A549 (cell line): ENCODE results near the gene TGFBRAP1. TPM values are rescaled to one million over a fixed set of nuclear protein-coding genes. Genes with fewer than 3 reads are reported as not detected.
A peak's percentile ranks its signal among the peaks of the same experiment; 100 is the strongest.
"Not testable (repeated sequence)": the region's sequence is repeated elsewhere in the genome, so short reads cannot be mapped to it uniquely, and the experiment has no call there.

Experiments
- ATAC-seq, 2 experiments: fragments of 200-7000 bp in 1 of 2; fragments of >200 bp in 1 of 2; cut with Nextera tagmentation in 1 of 2; cut with Tn5 transposase in 1 of 2; 3 replicates each; pipeline versions ENCODE4 v1.8.0 to v1.9.1; 2018 to 2020; ENCODE audit warnings: mild to moderate bottlenecking in 1 of 2, moderate library complexity in 1 of 2
- CTCF ChIA-PET: fragments of 300-600 bp; sonication (Branson Sonifier 250); formaldehyde crosslinking; extraction: SDS; loops from one replicate; lab custom pipeline; 2021; ENCODE audit warnings: antibody characterized with exemption, inconsistent platforms; lab: Yijun Ruan, JAX
- POLR2A ChIA-PET: fragments of 350-600 bp; formaldehyde crosslinking; extraction: SDS; loops from one replicate; lab custom pipeline; 2021; ENCODE audit warnings: antibody characterized with exemption, inconsistent platforms; lab: Yijun Ruan, JAX
- DNase-seq, 2 experiments: peaks; one replicate each; pipeline versions ENCODE4 v3.0.0 to v3.0.0-alpha.2; 2011 to 2016; ENCODE audit warnings: low read depth in 1 of 2, low spot score in 1 of 2
- FAIRE-seq: peaks from 2 replicates; lab custom pipeline; 2011; peaks lifted over from hg19 to GRCh38; lab: Jason Lieb, UNC
- H3K27ac ChIP-seq, 2 experiments: fragments of >200 bp; sonication (Bioruptor Twin); formaldehyde crosslinking; 3 replicates each; pipeline ENCODE4 v1.5.1; 2016 to 2017
- H3K4me1 ChIP-seq: fragments of >200 bp; sonication (Bioruptor Twin); formaldehyde crosslinking; 3 replicates; pipeline ENCODE4 v1.6.1; 2016
- H3K4me2 ChIP-seq: fragments of >200 bp; sonication (Bioruptor Twin); formaldehyde crosslinking; 3 replicates; pipeline ENCODE4 v1.6.1; 2016
- H3K4me3 ChIP-seq: fragments of >200 bp; sonication (Bioruptor Twin); formaldehyde crosslinking; 3 replicates; pipeline ENCODE4 v1.5.1; 2016
- H3K9me3 ChIP-seq: fragments of >200 bp; sonication (Bioruptor Twin); formaldehyde crosslinking; 3 replicates; pipeline ENCODE4 v1.6.1; 2016
- CBX8 ChIP-seq: fragments of 200-600 bp; sonication (generic); IDR thresholded peaks from 2 replicates; pipeline ENCODE4 v1.6.1; 2016
- CEBPB ChIP-seq, 2 experiments: fragments of >200 bp in 1 of 2; sonication (Bioruptor Twin) in 1 of 2; formaldehyde crosslinking in 1 of 2; IDR thresholded peaks; 2 replicates each; pipeline ENCODE4 v1.6.1; 2012 to 2016
- EHF ChIP-seq: fragments of 250-450 bp; sonication (Bioruptor Pico); IDR thresholded peaks from 2 replicates; pipeline ENCODE4 v1.5.0; 2020; ENCODE audit warnings: mild to moderate bottlenecking
- EHMT2 ChIP-seq: fragments of 200-600 bp; sonication (generic); IDR thresholded peaks from 2 replicates; pipeline ENCODE4 v1.6.1; 2016; ENCODE audit warnings: antibody characterized with exemption, low read depth, mild to moderate bottlenecking, moderate library complexity
- HDAC2 ChIP-seq: fragments of 200-600 bp; sonication (generic); IDR thresholded peaks from 2 replicates; pipeline ENCODE4 v1.6.1; 2016
- HOXA7 ChIP-seq: fragments of 250-450 bp; sonication (Bioruptor Pico); IDR thresholded peaks from 2 replicates; pipeline ENCODE4 v1.5.0; 2020; ENCODE audit warnings: mild to moderate bottlenecking, moderate library complexity
- HOXB13 ChIP-seq: fragments of 250-450 bp; sonication (Bioruptor Pico); IDR thresholded peaks from 2 replicates; pipeline ENCODE4 v1.5.0; 2020; ENCODE audit warnings: low read depth, mild to moderate bottlenecking, moderate library complexity
- KDM1A ChIP-seq: fragments of 200-600 bp; sonication (generic); IDR thresholded peaks from 2 replicates; pipeline ENCODE4 v1.6.1; 2016; ENCODE audit warnings: low read depth, mild to moderate bottlenecking
- MYC ChIP-seq: IDR thresholded peaks from 2 replicates; pipeline ENCODE4 v1.6.1; 2012; ENCODE audit warnings: mild to moderate bottlenecking, inconsistent platforms, low read length, improper control_type of control experiment, borderline replicate concordance
- NFE2L2 ChIP-seq: fragments of 150-350 bp; conservative IDR thresholded peaks from 2 replicates; pipeline ENCODE4 v1.6.1; 2014; ENCODE audit warnings: low read length
- NPAS2 ChIP-seq: fragments of 250-450 bp; sonication (Bioruptor Pico); IDR thresholded peaks from 2 replicates; pipeline ENCODE4 v1.8.0; 2022; ENCODE audit warnings: mild to moderate bottlenecking, moderate library complexity, borderline replicate concordance
- PHF8 ChIP-seq: fragments of 200-600 bp; sonication (generic); IDR thresholded peaks from 2 replicates; pipeline ENCODE4 v1.6.1; 2016; ENCODE audit warnings: low read depth, mild to moderate bottlenecking, antibody characterized with exemption, moderate library complexity, borderline replicate concordance
- RAD21 ChIP-seq, 2 experiments: fragments of >200 bp in 1 of 2; sonication (Bioruptor Twin) in 1 of 2; formaldehyde crosslinking in 1 of 2; IDR thresholded peaks in 1 of 2; conservative IDR thresholded peaks in 1 of 2; 2 replicates in 1 of 2; 3 replicates in 1 of 2; pipeline ENCODE4 v1.6.1; 2012 to 2018; ENCODE audit warnings: inconsistent platforms in 1 of 2
- RFX5 ChIP-seq: fragments of 450-650 bp; IDR thresholded peaks from 2 replicates; pipeline ENCODE4 v1.7.1; 2014; ENCODE audit warnings: antibody characterized with exemption, mild to moderate bottlenecking, moderate library complexity
- SMC3 ChIP-seq: fragments of >200 bp; sonication (Bioruptor Twin); formaldehyde crosslinking; IDR thresholded peaks from 3 replicates; pipeline ENCODE4 v1.6.1; 2018; ENCODE audit warnings: inconsistent platforms
- ZFP36 ChIP-seq: fragments of 450-650 bp; IDR thresholded peaks from 2 replicates; pipeline ENCODE4 v1.6.1; 2014; ENCODE audit warnings: borderline replicate concordance; ENCODE audit not compliant: partially characterized antibody
- WGBS: methylation state at CpG from one replicate; pipeline ENCODE4 v1.1.6; 2017; ENCODE audit errors: missing lambda C conversion rate; 5-methylcytosine and 5-hydroxymethylcytosine counted together
- polyA plus RNA-seq, 4 experiments: library from polyadenylated mRNA; depleted of rRNA in 3 of 4; stranded (reverse); fragments of >200 nt; fragmentation: RNase III in 1 of 4; extraction: RNeasy Plus Mini Kit Qiagen cat#74134 plus additional on column Dnase treatment in 1 of 4; gene quantifications; 2 replicates in 3 of 4; 3 replicates in 1 of 4; pipeline ENCODE4 v1.2.3, GENCODE V29; 2011 to 2017
- TF ChIP-seq, protein P1 (sequence below): fragments of >200 bp; sonication (Bioruptor Twin); formaldehyde crosslinking; IDR thresholded peaks from 3 replicates; pipeline ENCODE4 v1.6.1; 2016
- TF ChIP-seq, protein P2 (sequence below): fragments of >200 bp; sonication (Bioruptor Twin); formaldehyde crosslinking; IDR thresholded peaks from 2 replicates; pipeline ENCODE4 v1.6.1; 2016
- TF ChIP-seq, protein P3 (sequence below): IDR thresholded peaks from 2 replicates; pipeline ENCODE4 v1.6.1; 2012

Gene TGFBRAP1
- polyA plus RNA-seq, 2 of the 4 experiments (the other 2 are of a cell fraction) = 9.0 to 13.7 TPM

DNA sequence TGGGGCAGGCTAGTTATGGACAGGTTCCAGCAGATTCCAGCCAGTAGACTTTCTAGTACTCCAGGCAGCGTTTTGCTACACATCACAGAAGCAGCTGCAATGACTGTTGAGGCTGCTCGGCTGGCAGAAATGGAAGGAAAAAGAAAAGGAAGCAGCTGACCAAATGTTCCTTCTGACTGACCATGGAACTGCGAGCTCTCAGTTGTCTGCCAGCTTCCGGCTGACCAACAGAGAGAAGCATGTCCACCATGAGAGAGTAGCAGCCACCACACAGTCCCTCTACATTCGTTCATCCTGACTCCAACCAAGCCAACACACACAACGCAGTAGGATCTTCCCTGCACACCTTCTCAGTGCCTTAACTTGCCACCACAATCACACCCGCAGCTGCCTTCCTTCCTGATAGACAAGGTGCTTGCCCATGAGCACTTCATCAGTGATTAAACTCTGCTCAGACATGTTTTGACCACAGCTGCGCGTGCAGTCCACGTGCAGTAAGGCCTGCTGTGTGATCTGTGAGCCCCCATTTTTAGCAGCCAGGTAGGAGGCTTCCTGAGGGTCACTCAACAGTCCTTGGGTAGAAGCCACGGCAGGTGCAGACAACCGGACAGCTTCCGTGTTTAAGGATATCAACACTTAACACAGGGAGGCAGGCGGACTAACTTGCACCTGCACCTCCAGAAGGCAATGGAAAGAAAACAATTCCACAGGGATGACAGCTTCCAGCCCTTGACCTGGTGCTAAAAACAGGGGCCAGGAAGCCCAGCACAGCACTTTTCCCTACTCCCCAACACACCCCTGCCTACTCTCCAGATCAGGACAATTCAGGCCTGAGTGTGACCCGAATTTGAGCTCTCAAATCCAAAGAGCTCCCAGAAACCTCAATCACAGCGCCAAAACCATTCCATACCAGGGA is 996 bp downstream of the TGFBRAP1 start:
- H3K4me1 ChIP-seq = peaks cover 22% of the 10 kb centered on the region; the same call in 2 of the 3 replicates
- 70% methylated on average over 16 of the region's 16 CpGs for WGBS
- POLR2A ChIA-PET = interaction anchor here (1.0 to 1.9 kb wide), 2 partner anchors 9 to 62 kb away, joined by 4 to 5 read pairs; partner anchors contain the start of gene C2orf49
- H3K27ac ChIP-seq = peak overlapping the region; percentile 98 to 99
- no peak for TF ChIP-seq CBX8
- no peak for TF ChIP-seq NPAS2 (CRISPR knock-in tag)
- TF ChIP-seq, protein P1, sequence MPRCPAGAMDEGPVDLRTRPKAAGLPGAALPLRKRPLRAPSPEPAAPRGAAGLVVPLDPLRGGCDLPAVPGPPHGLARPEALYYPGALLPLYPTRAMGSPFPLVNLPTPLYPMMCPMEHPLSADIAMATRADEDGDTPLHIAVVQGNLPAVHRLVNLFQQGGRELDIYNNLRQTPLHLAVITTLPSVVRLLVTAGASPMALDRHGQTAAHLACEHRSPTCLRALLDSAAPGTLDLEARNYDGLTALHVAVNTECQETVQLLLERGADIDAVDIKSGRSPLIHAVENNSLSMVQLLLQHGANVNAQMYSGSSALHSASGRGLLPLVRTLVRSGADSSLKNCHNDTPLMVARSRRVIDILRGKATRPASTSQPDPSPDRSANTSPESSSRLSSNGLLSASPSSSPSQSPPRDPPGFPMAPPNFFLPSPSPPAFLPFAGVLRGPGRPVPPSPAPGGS = no peak
- no peak for TF ChIP-seq RFX5
- TF ChIP-seq ZFP36 = no peak
- TF ChIP-seq PHF8 = no peak
- TF ChIP-seq, protein P2, sequence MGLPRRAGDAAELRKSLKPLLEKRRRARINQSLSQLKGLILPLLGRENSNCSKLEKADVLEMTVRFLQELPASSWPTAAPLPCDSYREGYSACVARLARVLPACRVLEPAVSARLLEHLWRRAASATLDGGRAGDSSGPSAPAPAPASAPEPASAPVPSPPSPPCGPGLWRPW = no peak
- TF ChIP-seq KDM1A = no peak
- no peak for TF ChIP-seq CEBPB (IDR thresholded peaks at IDR 0.05)
- no peak for TF ChIP-seq RAD21 (conservative IDR thresholded peaks at IDR 0.05 in 1 of 2, IDR thresholded peaks at IDR 0.05 in 1 of 2)
- no peak for TF ChIP-seq HOXB13 (CRISPR knock-in tag)
- CTCF ChIA-PET = interaction anchor here (0.9 to 2.0 kb wide), 3 partner anchors 35 to 90 kb away, joined by 3 to 8 read pairs (median 4); no protein-coding TSS in a partner anchor
- ATAC-seq (peak; percentile 22 to 33; a peak in 4 of 6 replicates), DNase-seq (peak in 1 of 2 experiments; percentile 20), FAIRE-seq (no peak)
- peak overlapping the region; percentile 80 for H3K4me3 ChIP-seq
- peak overlapping the region; percentile 71 for H3K4me2 ChIP-seq
- H3K9me3 ChIP-seq = no peaks in the 10 kb centered on the region

DNA sequence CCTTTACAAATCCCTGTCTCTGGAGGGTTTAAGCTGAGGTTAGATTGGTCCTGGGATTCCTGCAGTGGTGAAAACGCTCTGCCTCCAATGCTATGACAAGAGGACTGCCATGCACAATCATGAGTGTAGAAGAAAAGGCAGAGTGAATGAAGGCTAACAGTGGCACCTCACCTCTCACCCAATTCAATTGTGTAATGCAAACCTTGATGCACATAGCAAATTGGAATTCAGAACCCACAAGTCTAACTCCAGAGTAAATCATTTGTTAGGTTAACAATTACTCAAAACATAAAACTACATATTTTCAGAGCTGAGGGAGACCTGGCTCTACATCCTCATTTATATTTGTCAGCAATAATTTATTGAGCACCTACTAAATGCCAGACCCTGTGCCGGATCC is 1.8 kb downstream of the TGFBRAP1 start:
- POLR2A ChIA-PET = interaction anchor here (1.9 kb wide), 1 partner anchor 9 kb away, joined by 4 read pairs; the partner anchor contains the start of gene C2orf49
- TF ChIP-seq NFE2L2 (no peak), HOXA7 (no peak), EHMT2 (no peak), MYC (no peak), PHF8 (no peak), RFX5 (no peak), EHF (CRISPR knock-in tag) (no peak), SMC3 (no peak), HDAC2 (no peak)
- TF ChIP-seq, protein P2 = no peak
- TF ChIP-seq, protein P3, sequence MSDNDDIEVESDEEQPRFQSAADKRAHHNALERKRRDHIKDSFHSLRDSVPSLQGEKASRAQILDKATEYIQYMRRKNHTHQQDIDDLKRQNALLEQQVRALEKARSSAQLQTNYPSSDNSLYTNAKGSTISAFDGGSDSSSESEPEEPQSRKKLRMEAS = no peak
- Histone ChIP-seq H3K9me3 (no peaks in the 10 kb centered on the region), H3K4me3 (no peak overlapping the region), H3K4me1 (peaks cover 22% of the 10 kb centered on the region; the same call in 2 of the 3 replicates), H3K4me2 (no peak overlapping the region; the same call in 2 of the 3 replicates), H3K27ac (no peak overlapping the region)
- FAIRE-seq (no peak), ATAC-seq (no peak), DNase-seq (no peak)
- WGBS = 93% methylated on average over 2 of the region's 2 CpGs
- CTCF ChIA-PET = interaction anchor here (0.9 to 2.0 kb wide), 3 partner anchors 34 to 89 kb away, joined by 3 to 8 read pairs (median 4); no protein-coding TSS in a partner anchor

DNA sequence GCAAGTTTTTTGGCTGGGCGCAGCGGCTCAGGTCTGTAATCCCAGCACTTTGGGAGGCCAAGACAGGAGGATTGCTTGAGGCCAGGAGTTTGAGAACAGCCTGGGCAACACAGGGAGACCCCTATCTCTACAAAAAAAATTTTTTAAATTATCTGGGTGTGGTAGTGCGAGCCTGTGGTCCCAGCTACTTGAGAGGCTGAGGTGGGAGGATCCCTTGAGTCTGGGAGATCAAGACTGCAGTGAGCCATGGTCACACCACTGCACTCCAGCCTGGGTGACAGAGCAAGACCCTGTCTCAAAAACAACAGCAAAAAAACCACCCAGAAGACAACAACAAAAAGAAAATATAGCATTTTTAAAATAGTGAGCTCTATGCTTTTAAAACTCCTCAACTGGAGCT is 2.3 kb downstream of the TGFBRAP1 start:
- POLR2A ChIA-PET, H3K4me2 ChIP-seq: not testable (repeated sequence)

More for the DNA sequence above, 2.3 kb downstream of the TGFBRAP1 start:
- ATAC-seq, FAIRE-seq, DNase-seq, H3K9me3 ChIP-seq, H3K4me3 ChIP-seq, H3K27ac ChIP-seq: not testable (repeated sequence)
- CTCF ChIA-PET = interaction anchor here (1.3 to 2.0 kb wide), 2 partner anchors 34 to 42 kb away, joined by 3 to 8 read pairs; no protein-coding TSS in a partner anchor
- H3K4me1 ChIP-seq = peaks cover 22% of the 10 kb centered on the region; the same call in 2 of the 3 replicates
- 91% methylated on average over 3 of the region's 3 CpGs for WGBS
